Mesenchymal stem cell (in vitro differentiated cells and primary cell): Measurements from ENCODE around the gene NTNG2.

Source experiments
- DNase-seq: peaks from one replicate; pipeline ENCODE4 v3.0.0-alpha.2; 2013
- H2AFZ ChIP-seq: one replicate; pipeline ENCODE4 v1.6.1; 2013; ENCODE audit warnings: low read depth, mild to moderate bottlenecking, control low read depth, inconsistent platforms, low read length, moderate library complexity
- H2AK5ac ChIP-seq: 2 replicates; pipeline ENCODE4 v1.6.1; 2013; ENCODE audit warnings: low read length, moderate library complexity, mild to moderate bottlenecking, inconsistent platforms; ENCODE audit not compliant: severe bottlenecking
- H2BK120ac ChIP-seq: one replicate; pipeline ENCODE4 v1.6.1; 2013; ENCODE audit warnings: low read depth, mild to moderate bottlenecking, inconsistent platforms, low read length, moderate library complexity
- H2BK12ac ChIP-seq, 2 experiments: one replicate each; pipeline ENCODE4 v1.6.1; 2013; ENCODE audit warnings: inconsistent platforms in 2 of 2, low read length in 2 of 2, mild to moderate bottlenecking in 2 of 2, moderate library complexity in 2 of 2, control low read depth in 1 of 2
- H2BK15ac ChIP-seq: one replicate; pipeline ENCODE4 v1.6.1; 2013; ENCODE audit warnings: mild to moderate bottlenecking, low read depth, inconsistent platforms; ENCODE audit not compliant: poor library complexity, severe bottlenecking
- H2BK5ac ChIP-seq: 2 replicates; pipeline ENCODE4 v1.6.1; 2013; ENCODE audit warnings: low read depth, mild to moderate bottlenecking, low read length, control low read depth, inconsistent platforms; ENCODE audit not compliant: poor library complexity, severe bottlenecking
- H3K14ac ChIP-seq, 2 experiments: one replicate each; pipeline ENCODE4 v1.6.1; 2013; ENCODE audit warnings: inconsistent platforms in 2 of 2, low read length in 2 of 2, control low read depth in 1 of 2, mild to moderate bottlenecking in 1 of 2, moderate library complexity in 1 of 2
- H3K18ac ChIP-seq, 2 experiments: one replicate each; pipeline ENCODE4 v1.6.1; 2013; ENCODE audit warnings: inconsistent platforms in 2 of 2, low read length in 2 of 2, control low read depth in 1 of 2, low read depth in 1 of 2, mild to moderate bottlenecking in 1 of 2
- H3K23ac ChIP-seq, 2 experiments: one replicate each; pipeline ENCODE4 v1.6.1; 2013; ENCODE audit warnings: inconsistent platforms in 2 of 2, low read length in 2 of 2, mild to moderate bottlenecking in 2 of 2, moderate library complexity in 2 of 2, control low read depth in 1 of 2
- H3K27ac ChIP-seq: 2 replicates; pipeline ENCODE4 v1.5.1; 2013; ENCODE audit warnings: mild to moderate bottlenecking, moderate library complexity, low read length, control low read depth, inconsistent platforms; ENCODE audit not compliant: poor library complexity, severe bottlenecking
- H3K27me3 ChIP-seq, 2 experiments: 2 replicates each; pipeline versions ENCODE4 v1.6.1 to v1.7.0; 2013; ENCODE audit warnings: low read length in 2 of 2, mild to moderate bottlenecking in 2 of 2, moderate library complexity in 2 of 2, control low read depth in 1 of 2, inconsistent platforms in 1 of 2; ENCODE audit not compliant: control insufficient read depth in 1 of 2, insufficient read depth in 1 of 2
- H3K36me3 ChIP-seq, 2 experiments: 2 replicates each; pipeline versions ENCODE4 v1.6.1 to v1.7.0; 2013; ENCODE audit warnings: low read length in 2 of 2, control low read depth in 1 of 2, inconsistent platforms in 1 of 2, low read depth in 1 of 2, mild to moderate bottlenecking in 1 of 2; ENCODE audit not compliant: insufficient read depth in 2 of 2, control insufficient read depth in 1 of 2
- H3K4ac ChIP-seq, 2 experiments: one replicate each; pipeline ENCODE4 v1.6.1; 2013; ENCODE audit warnings: inconsistent platforms in 2 of 2, low read length in 2 of 2, mild to moderate bottlenecking in 2 of 2, moderate library complexity in 2 of 2, control low read depth in 1 of 2, low read depth in 1 of 2
- H3K4me1 ChIP-seq: 2 replicates; pipeline ENCODE4 v1.6.1; 2013; ENCODE audit warnings: low read depth, low read length, control low read depth; ENCODE audit not compliant: control insufficient read depth, insufficient read depth
- H3K4me2 ChIP-seq: 2 replicates; pipeline ENCODE4 v1.6.1; 2013; ENCODE audit warnings: low read length, mild to moderate bottlenecking, inconsistent platforms; ENCODE audit not compliant: poor library complexity, severe bottlenecking
- H3K4me3 ChIP-seq, 2 experiments: 2 replicates each; pipeline versions ENCODE4 v1.5.1 to v1.7.0; 2013; ENCODE audit warnings: low read length in 2 of 2, mild to moderate bottlenecking in 2 of 2, control low read depth in 1 of 2, low read depth in 1 of 2; ENCODE audit not compliant: insufficient read depth in 1 of 2
- H3K79me1 ChIP-seq: replicated peaks from 2 replicates; pipeline ENCODE4 v1.6.1; 2013; ENCODE audit warnings: mild to moderate bottlenecking, control low read depth, low read length, inconsistent platforms; ENCODE audit not compliant: poor library complexity, severe bottlenecking
- H3K9ac ChIP-seq: 2 replicates; pipeline ENCODE4 v1.7.0; 2013; ENCODE audit warnings: mild to moderate bottlenecking, low read length, moderate library complexity
- H3K9me3 ChIP-seq: 2 replicates; pipeline ENCODE4 v1.7.0; 2013; ENCODE audit warnings: mild to moderate bottlenecking, low read length; ENCODE audit not compliant: control insufficient read depth
- H4K8ac ChIP-seq: one replicate; pipeline ENCODE4 v1.6.1; 2013; ENCODE audit warnings: inconsistent platforms, mild to moderate bottlenecking, low read length, moderate library complexity
- H4K91ac ChIP-seq: one replicate; pipeline ENCODE4 v1.6.1; 2013; ENCODE audit warnings: mild to moderate bottlenecking, low read length, inconsistent platforms
- WGBS: methylation state at CpG from one replicate; pipeline ENCODE4 v1.1.7; 2013; ENCODE audit warnings: mixed read lengths; 5-methylcytosine and 5-hydroxymethylcytosine counted together

Gene NTNG2

GRCh38 chr9:132169672-132170392, 8.0 kb downstream of the NTNG2 start:
- no peak overlapping the region for H3K14ac ChIP-seq
- H2AK5ac ChIP-seq = no peak overlapping the region
- H4K8ac ChIP-seq = no peak overlapping the region
- H2BK5ac ChIP-seq = no peak overlapping the region
- no peak overlapping the region for H3K4ac ChIP-seq
- H2AFZ ChIP-seq = no peak overlapping the region
- peaks cover 75 to 78% of the 10 kb centered on the region in 2 experiments for H3K27me3 ChIP-seq
- H3K9ac ChIP-seq = no peak overlapping the region
- peaks cover 0 to 3% of the 10 kb centered on the region in 2 experiments for H3K36me3 ChIP-seq
- H2BK12ac ChIP-seq = no peak overlapping the region
- H3K4me3 ChIP-seq = no peak overlapping the region
- H3K23ac ChIP-seq = no peak overlapping the region
- H4K91ac ChIP-seq = no peak overlapping the region
- no peak overlapping the region for H3K4me2 ChIP-seq
- 53% methylated on average over 22 of the region's 26 CpGs for WGBS
- no peak overlapping the region for H3K18ac ChIP-seq
- peak; percentile 38 for DNase-seq
- no peak overlapping the region for H3K27ac ChIP-seq
- H3K4me1 ChIP-seq = peaks cover 2% of the 10 kb centered on the region
- peak overlapping the region; percentile 80 for H2BK15ac ChIP-seq
- H3K9me3 ChIP-seq = no peaks in the 10 kb centered on the region
- H2BK120ac ChIP-seq = no peak overlapping the region
- H3K79me1 ChIP-seq = no peaks in the 10 kb centered on the region

GRCh38 chr9:132171702-132172101, 9.8 kb downstream of the NTNG2 start:
- Histone ChIP-seq H3K9ac (no peak overlapping the region), H3K4me1 (peaks cover 2% of the 10 kb centered on the region), H3K4me3 (no peak overlapping the region), H2BK5ac (no peak overlapping the region), H2BK15ac (no peak overlapping the region), H3K27ac (no peak overlapping the region), H2BK120ac (no peak overlapping the region), H2AK5ac (no peak overlapping the region), H3K27me3 (peaks cover 64 to 76% of the 10 kb centered on the region in 2 experiments), H2BK12ac (no peak overlapping the region), H3K79me1 (no peaks in the 10 kb centered on the region), H4K8ac (no peak overlapping the region), H3K4ac (no peak overlapping the region), H3K36me3 (peaks cover 0 to 3% of the 10 kb centered on the region in 2 experiments), H3K4me2 (no peak overlapping the region), H2AFZ (no peak overlapping the region), H3K9me3 (no peaks in the 10 kb centered on the region), H4K91ac (no peak overlapping the region), H3K23ac (no peak overlapping the region), H3K18ac (no peak overlapping the region), H3K14ac (no peak overlapping the region)
- DNase-seq = no peak
- WGBS = 94% methylated on average over 3 of the region's 7 CpGs

GRCh38 chr9:132172185-132172584, 10.3 kb downstream of the NTNG2 start:
- Histone ChIP-seq H3K4me2 (no peak overlapping the region), H2BK5ac (no peak overlapping the region), H3K4me1 (peaks cover 2% of the 10 kb centered on the region), H3K4me3 (no peak overlapping the region), H3K4ac (no peak overlapping the region), H4K8ac (no peak overlapping the region), H3K23ac (no peak overlapping the region), H3K36me3 (peaks cover 0 to 3% of the 10 kb centered on the region in 2 experiments), H3K27me3 (peaks cover 60 to 72% of the 10 kb centered on the region in 2 experiments), H3K9ac (no peak overlapping the region), H2BK120ac (no peak overlapping the region), H2AFZ (no peak overlapping the region), H2AK5ac (no peak overlapping the region), H3K79me1 (no peaks in the 10 kb centered on the region), H3K14ac (no peak overlapping the region), H3K27ac (no peak overlapping the region), H4K91ac (no peak overlapping the region), H3K18ac (no peak overlapping the region), H2BK12ac (no peak overlapping the region), H3K9me3 (no peaks in the 10 kb centered on the region), H2BK15ac (no peak overlapping the region)
- DNase-seq = no peak
- WGBS = 77% methylated on average over 5 of the region's 5 CpGs

- Histone ChIP-seq H3K27ac (no peak overlapping the region), H3K4ac (no peak overlapping the region), H3K36me3 (peaks cover 0 to 3% of the 10 kb centered on the region in 2 experiments), H3K4me2 (no peak overlapping the region), H2AK5ac (no peak overlapping the region), H3K23ac (no peak overlapping the region), H3K79me1 (no peaks in the 10 kb centered on the region), H3K4me1 (no peaks in the 10 kb centered on the region), H3K9ac (no peak overlapping the region), H3K4me3 (no peak overlapping the region), H4K8ac (no peak overlapping the region), H2BK5ac (no peak overlapping the region), H3K27me3 (peaks cover 41 to 60% of the 10 kb centered on the region in 2 experiments), H2BK120ac (no peak overlapping the region), H3K9me3 (no peaks in the 10 kb centered on the region), H3K18ac (no peak overlapping the region), H3K14ac (no peak overlapping the region), H2BK12ac (no peak overlapping the region), H2BK15ac (no peak overlapping the region), H4K91ac (no peak overlapping the region), H2AFZ (no peak overlapping the region)
- DNase-seq = no peak
- 71% methylated on average over 14 of the region's 14 CpGs for whole genome bisulfite sequencing
Observed at GRCh38 chr9:132175431-132175830, 13.6 kb downstream of the NTNG2 start.
